Liver (tissue), 3 donors: Measurements from ENCODE around the gene KRT80.

ENCODE experiments used
- FOXA1 ChIP-seq: IDR thresholded peaks from 2 replicates; pipeline ENCODE4 v1.6.1; 2016; ENCODE audit warnings: antibody characterized with exemption
- RXRA ChIP-seq, 2 donors: IDR thresholded peaks; 2 replicates each; pipeline ENCODE4 v1.6.1; 2017 to 2018; ENCODE audit warnings: antibody characterized with exemption in 2 of 2, mild to moderate bottlenecking in 1 of 2
- YY1 ChIP-seq: IDR thresholded peaks from 2 replicates; pipeline ENCODE4 v1.6.1; 2016; ENCODE audit warnings: antibody characterized with exemption, mild to moderate bottlenecking
- TF ChIP-seq, protein P1 (sequence below): fragments of 150-350 bp; IDR thresholded peaks from 2 replicates; pipeline ENCODE4 v1.5.1; 2017; ENCODE audit warnings: improper control_type of control experiment, low read depth, low read length; ENCODE audit not compliant: missing input control
- donor health status: healthy.
- donor health status: healthy.

DNA sequence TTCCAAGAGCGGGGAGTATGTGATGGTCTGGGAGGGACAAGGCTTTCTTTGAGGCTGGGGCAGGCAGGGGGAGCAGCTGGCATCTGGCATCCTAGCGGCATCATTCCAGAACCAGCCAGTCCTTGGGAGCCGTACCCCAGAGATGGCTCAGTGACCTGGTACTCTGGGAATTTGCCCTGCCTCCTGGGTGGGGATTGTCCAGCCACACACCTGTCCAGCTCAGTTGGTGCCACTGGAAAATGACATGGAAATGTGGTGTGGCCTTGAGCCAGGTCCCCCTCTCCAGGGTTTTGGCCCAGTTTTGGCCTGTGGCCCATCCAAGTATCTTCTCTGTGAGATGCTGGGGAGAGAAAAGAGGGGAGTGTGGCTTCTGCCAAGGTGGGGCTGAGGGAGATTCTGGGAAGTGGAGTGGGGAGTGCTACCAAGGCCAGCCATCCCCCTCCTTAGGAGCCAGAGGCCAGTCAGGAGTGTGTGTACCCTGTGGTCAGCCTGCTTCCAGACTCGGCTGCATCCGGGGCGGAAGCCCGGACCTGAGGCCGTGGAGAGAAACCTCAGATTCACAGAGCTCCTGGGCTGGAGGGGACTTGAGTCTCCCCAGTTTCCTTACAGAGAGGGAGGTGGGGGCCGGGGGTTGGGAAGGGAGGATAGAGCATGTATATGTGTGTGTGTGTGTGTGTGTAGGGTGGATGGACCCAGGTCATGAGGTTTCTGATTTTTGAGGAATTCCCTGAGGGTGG is 14.7 kb upstream of the KRT80 start:
- TF ChIP-seq FOXA1 (no peak), YY1 (no peak), RXRA (IDR thresholded peaks at IDR 0.05) (no peak)
- TF ChIP-seq, protein P1, sequence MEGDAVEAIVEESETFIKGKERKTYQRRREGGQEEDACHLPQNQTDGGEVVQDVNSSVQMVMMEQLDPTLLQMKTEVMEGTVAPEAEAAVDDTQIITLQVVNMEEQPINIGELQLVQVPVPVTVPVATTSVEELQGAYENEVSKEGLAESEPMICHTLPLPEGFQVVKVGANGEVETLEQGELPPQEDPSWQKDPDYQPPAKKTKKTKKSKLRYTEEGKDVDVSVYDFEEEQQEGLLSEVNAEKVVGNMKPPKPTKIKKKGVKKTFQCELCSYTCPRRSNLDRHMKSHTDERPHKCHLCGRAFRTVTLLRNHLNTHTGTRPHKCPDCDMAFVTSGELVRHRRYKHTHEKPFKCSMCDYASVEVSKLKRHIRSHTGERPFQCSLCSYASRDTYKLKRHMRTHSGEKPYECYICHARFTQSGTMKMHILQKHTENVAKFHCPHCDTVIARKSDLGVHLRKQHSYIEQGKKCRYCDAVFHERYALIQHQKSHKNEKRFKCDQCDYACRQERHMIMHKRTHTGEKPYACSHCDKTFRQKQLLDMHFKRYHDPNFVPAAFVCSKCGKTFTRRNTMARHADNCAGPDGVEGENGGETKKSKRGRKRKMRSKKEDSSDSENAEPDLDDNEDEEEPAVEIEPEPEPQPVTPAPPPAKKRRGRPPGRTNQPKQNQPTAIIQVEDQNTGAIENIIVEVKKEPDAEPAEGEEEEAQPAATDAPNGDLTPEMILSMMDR: no peak
